Activated CD4-positive, alpha-beta memory T cell treated with anti-CD3 and anti-CD28 coated beads for 36 hours (primary cell): Measurements from ENCODE around the gene NUDT3. TPM values are rescaled to one million over a fixed set of nuclear protein-coding genes. Genes with fewer than 3 reads are reported as not detected.
"Not testable (repeated sequence)": the region's sequence is repeated elsewhere in the genome, so short reads cannot be mapped to it uniquely, and the experiment has no call there.

Experiments used
- CTCF ChIA-PET: fragments of 350-600 bp; sonication (Branson Sonifier 250); formaldehyde crosslinking; loops from one replicate; lab custom pipeline; 2021; ENCODE audit warnings: antibody characterized with exemption, inconsistent platforms; lab: Charles Lee
- POLR2A ChIA-PET: fragments of 350-600 bp; sonication (Branson Sonifier 250); formaldehyde crosslinking; loops from one replicate; lab custom pipeline; 2021; ENCODE audit warnings: antibody characterized with exemption; lab: Charles Lee
- DNase-seq: peaks from one replicate; pipeline ENCODE4 v3.0.0-alpha.2; 2020
- H3K27ac Mint-ChIP-seq: one replicate; pipeline ENCODE4 v1.8.0; 2021; ENCODE audit warnings: mixed read lengths
- H3K27me3 Mint-ChIP-seq: one replicate; pipeline ENCODE4 v1.8.0; 2021; ENCODE audit warnings: mixed read lengths
- H3K36me3 Mint-ChIP-seq: one replicate; pipeline ENCODE4 v1.8.0; 2021; ENCODE audit warnings: mixed read lengths
- H3K4me1 Mint-ChIP-seq: one replicate; pipeline ENCODE4 v1.8.0; 2021; ENCODE audit warnings: low read depth, mixed read lengths
- H3K4me3 Mint-ChIP-seq: one replicate; pipeline ENCODE4 v1.8.0; 2021; ENCODE audit warnings: mild to moderate bottlenecking, mixed read lengths
- H3K9me3 Mint-ChIP-seq: one replicate; pipeline ENCODE4 v1.8.0; 2021; ENCODE audit warnings: mixed read lengths
- intact Hi-C: fragments of 100-400 bp; cut with micrococcal nuclease; formaldehyde crosslinking; loops from one replicate; pipeline ENCODE4 v1.15.1; 2023
- total RNA-seq, 2 experiments: library from RNA; stranded (reverse); gene quantifications; one replicate each; pipeline ENCODE4 v1.2.3, GENCODE V29; 2021

Gene NUDT3
- total RNA-seq, 2 experiments from 2014 or later = 12.7 to 13.4 TPM

GRCh38 chr6:34275128-34275804 is 117.2 kb downstream of the NUDT3 start:
- DNase-seq = no peak
- Mint-ChIP-seq H3K4me1 (peaks cover 2% of the 10 kb centered on the region), H3K4me3 (no peak overlapping the region), H3K27ac (no peak overlapping the region), H3K27me3 (no peaks in the 10 kb centered on the region), H3K9me3 (no peaks in the 10 kb centered on the region), H3K36me3 (peaks cover 4% of the 10 kb centered on the region)
- intact Hi-C loops = no loop called here
- POLR2A ChIA-PET = no interaction called here
- CTCF ChIA-PET = interaction anchor here (0.9 to 3.4 kb wide), 2 partner anchors 26 to 220 kb away, joined by 3 to 10 read pairs; no protein-coding TSS in a partner anchor

GRCh38 chr6:34274129-34274528 is 118.3 kb downstream of the NUDT3 start:
- H3K27me3 Mint-ChIP-seq = no peaks in the 10 kb centered on the region
- CTCF ChIA-PET = no interaction called here
- DNase-seq = no peak
- no peak overlapping the region for H3K27ac Mint-ChIP-seq
- intact Hi-C loops = no loop called here
- H3K9me3 Mint-ChIP-seq = no peaks in the 10 kb centered on the region
- no peaks in the 10 kb centered on the region for H3K36me3 Mint-ChIP-seq
- H3K4me3 Mint-ChIP-seq = no peak overlapping the region
- H3K4me1 Mint-ChIP-seq = peaks cover 6% of the 10 kb centered on the region
- POLR2A ChIA-PET = no interaction called here

GRCh38 chr6:34273242-34273805 is 119.1 kb downstream of the NUDT3 start:
- Mint-ChIP-seq H3K27me3 (no peaks in the 10 kb centered on the region), H3K4me1 (peaks cover 6% of the 10 kb centered on the region), H3K9me3 (no peaks in the 10 kb centered on the region), H3K36me3 (no peaks in the 10 kb centered on the region), H3K4me3 (no peak overlapping the region), H3K27ac (no peak overlapping the region)
- intact Hi-C loops = no loop called here
- CTCF ChIA-PET = interaction anchor here (0.6 to 0.8 kb wide), 2 partner anchors 16 to 616 kb away, joined by 3 read pairs; partner anchors contain the start of gene ANKS1A
- POLR2A ChIA-PET = no interaction called here
- no peak for DNase-seq

- Mint-ChIP-seq H3K4me1 (peaks cover 6% of the 10 kb centered on the region), H3K27ac (no peak overlapping the region), H3K36me3 (no peaks in the 10 kb centered on the region), H3K4me3 (no peak overlapping the region), H3K9me3 (no peaks in the 10 kb centered on the region), H3K27me3 (no peaks in the 10 kb centered on the region)
- DNase-seq = no peak
- intact Hi-C loops = no loop called here
- POLR2A ChIA-PET = no interaction called here
- CTCF ChIA-PET = no interaction called here
These were observed 120.2 kb downstream of the NUDT3 start for GRCh38 chr6:34272013-34272926.

- POLR2A ChIA-PET, CTCF ChIA-PET: not testable (repeated sequence)
These were observed 122.7 kb downstream of the NUDT3 start for GRCh38 chr6:34269658-34270341.

GRCh38 chr6:34269132-34269531 is 123.3 kb downstream of the NUDT3 start:
- POLR2A ChIA-PET, H3K9me3 Mint-ChIP-seq, DNase-seq, intact Hi-C loops, H3K27ac Mint-ChIP-seq, CTCF ChIA-PET, H3K4me3 Mint-ChIP-seq, H3K36me3 Mint-ChIP-seq, H3K27me3 Mint-ChIP-seq, H3K4me1 Mint-ChIP-seq: not testable (repeated sequence)

More at GRCh38 chr6:34269658-34270341, 122.7 kb downstream of the NUDT3 start:
- H3K27ac Mint-ChIP-seq, H3K36me3 Mint-ChIP-seq, H3K4me3 Mint-ChIP-seq, H3K4me1 Mint-ChIP-seq, H3K27me3 Mint-ChIP-seq, intact Hi-C loops, H3K9me3 Mint-ChIP-seq, DNase-seq: not testable (repeated sequence)

- POLR2A ChIA-PET = interaction anchor here (0.7 kb wide), 1 partner anchor 265 kb away, joined by 3 read pairs; no protein-coding TSS in a partner anchor
- no peak for DNase-seq
- Mint-ChIP-seq H3K27ac (no peak overlapping the region), H3K4me3 (no peak overlapping the region), H3K36me3 (no peaks in the 10 kb centered on the region), H3K27me3 (no peaks in the 10 kb centered on the region), H3K9me3 (peaks cover 2% of the 10 kb centered on the region), H3K4me1 (peaks cover 4% of the 10 kb centered on the region)
- intact Hi-C loops = no loop called here
- CTCF ChIA-PET = interaction anchor here (1.4 kb wide), 1 partner anchor 18 kb away, joined by 3 read pairs; no protein-coding TSS in a partner anchor
These were observed 124.7 kb downstream of the NUDT3 start for GRCh38 chr6:34267746-34268145.

- H3K27ac Mint-ChIP-seq, H3K4me3 Mint-ChIP-seq, DNase-seq, H3K36me3 Mint-ChIP-seq, H3K9me3 Mint-ChIP-seq, POLR2A ChIA-PET, CTCF ChIA-PET, H3K27me3 Mint-ChIP-seq, intact Hi-C loops, H3K4me1 Mint-ChIP-seq: not testable (repeated sequence)
These were observed 129.0 kb downstream of the NUDT3 start for GRCh38 chr6:34263484-34263883.

- H3K4me3 Mint-ChIP-seq = no peak overlapping the region
- no peaks in the 10 kb centered on the region for H3K4me1 Mint-ChIP-seq
- H3K36me3 Mint-ChIP-seq = no peaks in the 10 kb centered on the region
- intact Hi-C loops = no loop called here
- no peak overlapping the region for H3K27ac Mint-ChIP-seq
- ChIA-PET CTCF (no interaction called here), POLR2A (no interaction called here)
- no peaks in the 10 kb centered on the region for H3K27me3 Mint-ChIP-seq
- H3K9me3 Mint-ChIP-seq = peaks cover 2% of the 10 kb centered on the region
- no peak for DNase-seq
These were observed 131.7 kb downstream of the NUDT3 start for GRCh38 chr6:34260576-34261267.

- no peak for DNase-seq
- Mint-ChIP-seq H3K4me3 (no peak overlapping the region), H3K27me3 (no peaks in the 10 kb centered on the region), H3K36me3 (no peaks in the 10 kb centered on the region), H3K9me3 (peaks cover 2% of the 10 kb centered on the region), H3K4me1 (no peaks in the 10 kb centered on the region), H3K27ac (no peak overlapping the region)
- POLR2A ChIA-PET = no interaction called here
- CTCF ChIA-PET = no interaction called here
- intact Hi-C loops = no loop called here
These were observed 132.9 kb downstream of the NUDT3 start for GRCh38 chr6:34259529-34260069.

- intact Hi-C loops, DNase-seq, H3K4me3 Mint-ChIP-seq, H3K36me3 Mint-ChIP-seq, CTCF ChIA-PET, H3K27me3 Mint-ChIP-seq, POLR2A ChIA-PET, H3K9me3 Mint-ChIP-seq, H3K27ac Mint-ChIP-seq: not testable (repeated sequence)
- H3K4me1 Mint-ChIP-seq = peaks cover 17% of the 10 kb centered on the region
These were observed 140.1 kb downstream of the NUDT3 start for GRCh38 chr6:34252395-34252794.
